ENCODE results near the gene FREY1. TPM values are rescaled to one million over a fixed set of nuclear protein-coding genes. Genes with fewer than 3 reads are reported as not detected.
"Not testable (repeated sequence)": the region's sequence is repeated elsewhere in the genome, so short reads cannot be mapped to it uniquely, and the experiment has no call there.

Gene FREY1
- total and polyA plus RNA-seq, 8 donors = 0.21 to 0.89 (median 0.43) TPM; not detected in 2

GRCh38 chr11:45901626-45902025, 5.4 kb downstream of the FREY1 start:
- Histone ChIP-seq H3K4me3 (no peak overlapping the region), H3K4me1 (peaks cover 14 to 20% of the 10 kb centered on the region in 2 donors), H3K27ac (no peak overlapping the region), H3K9me3 (no peaks in the 10 kb centered on the region), H3K27me3 (peaks cover 0 to 53% of the 10 kb centered on the region in 2 donors), H3K36me3 (no peaks in the 10 kb centered on the region)
- DNase-seq (no peak), ATAC-seq (no peak)
- no peak for TF ChIP-seq CTCF (IDR thresholded peaks at IDR 0.05)
- intact Hi-C loops (cut with DNase I) = no loop called here

GRCh38 chr11:45900916-45901617, 6.0 kb downstream of the FREY1 start:
- ATAC-seq (no peak), DNase-seq (peak in 2 of 4 donors; percentile 53 to 54)
- intact Hi-C loops (cut with DNase I) = no loop called here
- Histone ChIP-seq H3K4me1 (peaks cover 14 to 20% of the 10 kb centered on the region in 2 donors), H3K27me3 (peaks cover 0 to 59% of the 10 kb centered on the region in 2 donors), H3K36me3 (no peaks in the 10 kb centered on the region), H3K27ac (no peak overlapping the region), H3K9me3 (no peaks in the 10 kb centered on the region), H3K4me3 (peak overlapping the region in 1 of 2 donors; percentile 48)
- no peak for TF ChIP-seq CTCF (IDR thresholded peaks at IDR 0.05)

- Histone ChIP-seq H3K4me3 (peak overlapping the region; percentile 41 to 48), H3K4me1 (peaks cover 14 to 20% of the 10 kb centered on the region in 2 donors), H3K27me3 (peaks cover 0 to 67% of the 10 kb centered on the region in 2 donors)
- H3K36me3 ChIP-seq; H3K27ac ChIP-seq; intact Hi-C loops (cut with DNase I); H3K9me3 ChIP-seq: not testable (repeated sequence)
- peak; percentile 20 for ATAC-seq
- peak in 1 of 4 donors; percentile 78 for DNase-seq
These were observed 6.8 kb downstream of the FREY1 start for GRCh38 chr11:45900175-45900800.

GRCh38 chr11:45899448-45900174, 7.5 kb downstream of the FREY1 start:
- Histone ChIP-seq H3K4me3 (peak overlapping the region; percentile 41 to 48), H3K27me3 (peaks cover 0 to 73% of the 10 kb centered on the region in 2 donors), H3K4me1 (peaks cover 14 to 20% of the 10 kb centered on the region in 2 donors), H3K36me3 (no peaks in the 10 kb centered on the region), H3K27ac (peak overlapping the region in 1 of 2 donors; percentile 37), H3K9me3 (no peaks in the 10 kb centered on the region)
- TF ChIP-seq CTCF (IDR thresholded peaks at IDR 0.05) = no peak
- DNase-seq = peak; percentile 74 to 93 (median 86)
- ATAC-seq = peak; percentile 86
- intact Hi-C loops (cut with DNase I) = no loop called here

GRCh38 chr11:45899086-45899447, 8.0 kb downstream of the FREY1 start:
- no peak for TF ChIP-seq CTCF (IDR thresholded peaks at IDR 0.05)
- H3K9me3 ChIP-seq = no peaks in the 10 kb centered on the region
- ATAC-seq = no peak
- intact Hi-C loops (cut with DNase I) = no loop called here
- no peak for DNase-seq
- no peaks in the 10 kb centered on the region for H3K36me3 ChIP-seq
- H3K4me3 ChIP-seq = peak overlapping the region in 1 of 2 donors; percentile 48
- peaks cover 14 to 20% of the 10 kb centered on the region in 2 donors for H3K4me1 ChIP-seq
- H3K27me3 ChIP-seq = peaks cover 0 to 76% of the 10 kb centered on the region in 2 donors
- no peak overlapping the region for H3K27ac ChIP-seq
